Bronchial epithelial cell (primary cell): ENCODE results near the gene MAP1S. TPM values are rescaled to one million over a fixed set of nuclear protein-coding genes. Genes with fewer than 3 reads are reported as not detected.

Source experiments
- DNase-seq: peaks from one replicate; pipeline ENCODE4 v3.0.0-alpha.2; 2010; ENCODE audit warnings: low read depth
- FAIRE-seq: peaks from 2 replicates; lab custom pipeline; 2011; peaks lifted over from hg19 to GRCh38; lab: Jason Lieb, UNC
- H3K27me3 ChIP-seq: 2 replicates; pipeline ENCODE4 v1.5.1; 2011; ENCODE audit warnings: low read length; ENCODE audit not compliant: control insufficient read depth, insufficient read depth
- H3K36me3 ChIP-seq: 2 replicates; pipeline ENCODE4 v1.5.1; 2011; ENCODE audit warnings: low read length; ENCODE audit not compliant: control insufficient read depth, insufficient read depth
- H3K4me3 ChIP-seq: 2 replicates; pipeline ENCODE4 v1.5.1; 2011; ENCODE audit warnings: mild to moderate bottlenecking, low read depth, low read length, control low read depth
- CTCF ChIP-seq: IDR thresholded peaks from 2 replicates; pipeline ENCODE4 v1.5.1; 2011; ENCODE audit warnings: mild to moderate bottlenecking, moderate library complexity, low read length, control low read depth, inconsistent platforms; ENCODE audit not compliant: insufficient read depth, severe bottlenecking
- total RNA-seq: library from RNA; depleted of rRNA; stranded (reverse); fragments of >200 nt; gene quantifications from 2 replicates; pipeline ENCODE4 v1.2.1, GENCODE V29; 2014

MAP1S gene
- total RNA-seq, 1 donor from 2014 or later: 3.7 TPM

GRCh38 chr19:17724655-17725054 lies 5.4 kb downstream of the MAP1S start:
- FAIRE-seq (peak; percentile 66), DNase-seq (no peak)
- H3K27me3 ChIP-seq: no peaks in the 10 kb centered on the region
- H3K4me3 ChIP-seq: no peak overlapping the region
- no peak for TF ChIP-seq CTCF
- peaks cover 14% of the 10 kb centered on the region for H3K36me3 ChIP-seq

- peak; percentile 29 for TF ChIP-seq CTCF
- FAIRE-seq (no peak), DNase-seq (no peak)
- Histone ChIP-seq H3K4me3 (no peak overlapping the region), H3K36me3 (peaks cover 14% of the 10 kb centered on the region), H3K27me3 (no peaks in the 10 kb centered on the region)
Observed at GRCh38 chr19:17725422-17726078, 6.3 kb downstream of the MAP1S start.

- no peak for DNase-seq
- Histone ChIP-seq H3K4me3 (no peak overlapping the region), H3K36me3 (peaks cover 13% of the 10 kb centered on the region), H3K27me3 (no peaks in the 10 kb centered on the region)
- FAIRE-seq: no peak
- TF ChIP-seq CTCF: no peak
Observed at GRCh38 chr19:17726136-17726741, 7.0 kb downstream of the MAP1S start.

GRCh38 chr19:17726964-17727773 lies 7.9 kb downstream of the MAP1S start:
- no peak overlapping the region for H3K4me3 ChIP-seq
- peaks cover 11% of the 10 kb centered on the region for H3K36me3 ChIP-seq
- FAIRE-seq (no peak), DNase-seq (no peak)
- no peaks in the 10 kb centered on the region for H3K27me3 ChIP-seq
- no peak for TF ChIP-seq CTCF

- TF ChIP-seq CTCF: no peak
- H3K27me3 ChIP-seq: no peaks in the 10 kb centered on the region
- no peak overlapping the region for H3K4me3 ChIP-seq
- H3K36me3 ChIP-seq: peaks cover 11% of the 10 kb centered on the region
- no peak for DNase-seq
- no peak for FAIRE-seq
Observed at GRCh38 chr19:17727843-17728242, 8.6 kb downstream of the MAP1S start.
